ENCODE data around the gene MIS18BP1. TPM values are rescaled to one million over a fixed set of nuclear protein-coding genes. Genes with fewer than 3 reads are reported as not detected.

The MIS18BP1 gene
- total and polyA plus RNA-seq, 4 donors = 8.8 to 31.4 (median 19.6) TPM

DNA sequence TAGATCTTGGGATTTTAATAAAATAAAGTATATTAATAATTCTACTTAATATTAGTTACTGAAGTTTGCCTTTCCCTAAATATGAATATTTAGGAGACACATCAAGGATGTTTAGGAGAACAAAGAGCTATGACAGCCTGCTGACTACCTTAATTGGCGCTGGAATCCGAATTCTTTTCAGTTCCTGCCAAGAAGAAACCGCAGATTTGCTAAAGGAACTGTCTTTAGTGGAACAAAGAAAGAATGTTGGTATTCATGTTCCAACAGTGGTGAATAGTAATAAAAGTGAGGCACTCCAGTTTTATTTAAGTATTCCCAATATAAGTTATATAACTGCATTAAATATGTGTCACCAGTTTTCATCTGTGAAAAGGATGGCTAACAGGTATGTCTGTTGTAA is 54.5 kb downstream of the MIS18BP1 start:
- WGBS, 2 donors = 73 to 81% methylated on average over 3 of the region's 3 CpGs

DNA sequence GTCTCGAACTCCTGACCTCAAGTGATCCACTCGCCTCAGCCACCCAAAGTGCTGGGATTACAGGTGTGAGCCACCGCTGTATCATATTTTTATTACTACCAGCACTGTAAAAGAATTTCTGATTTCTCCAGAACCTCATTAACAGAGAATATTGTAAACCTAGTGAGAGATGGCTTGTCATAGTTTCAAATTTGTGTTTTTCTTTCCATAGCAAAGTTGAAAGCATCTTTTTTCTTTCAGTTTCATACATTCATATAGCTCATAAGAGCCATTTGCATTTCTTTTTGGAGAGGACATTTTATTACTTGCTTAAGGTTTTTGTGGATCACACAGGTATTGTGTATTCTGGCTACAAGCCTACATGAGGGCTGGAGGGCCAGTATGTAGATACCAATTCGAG is 58.0 kb downstream of the MIS18BP1 start:
- Histone ChIP-seq H3K27ac (ENCODE audit: low read depth in 1 of 2, low read length in 2 of 2) (no peak overlapping the region), H3K4me3 (ENCODE audit: low read length in 2 of 2) (no peak overlapping the region), H3K9me3 (ENCODE audit: control insufficient read depth, low read length) (no peaks in the 10 kb centered on the region), H3K36me3 (ENCODE audit: control insufficient read depth in 1 of 2, insufficient read depth in 2 of 2, low read length in 1 of 2) (no peaks in the 10 kb centered on the region), H3K4me1 (ENCODE audit: control insufficient read depth in 1 of 2, insufficient read depth in 2 of 2, low read length in 2 of 2) (no peaks in the 10 kb centered on the region), H3K27me3 (ENCODE audit: control insufficient read depth in 1 of 2, insufficient read depth in 2 of 2, low read length in 1 of 2) (no peaks in the 10 kb centered on the region)
- no peak for DNase-seq
- ATAC-seq (ENCODE audit: low FRiP score) = no peak
- WGBS, 2 donors = 92 to 94% methylated on average over 4 of the region's 4 CpGs
- intact Hi-C loops (cut with DNase I) = no loop called here

More for the DNA sequence above, 54.5 kb downstream of the MIS18BP1 start:
- no peaks in the 10 kb centered on the region for H3K9me3 ChIP-seq (ENCODE audit: control insufficient read depth, low read length)
- intact Hi-C loops (cut with DNase I) = no loop called here
- peaks cover 0 to 2% of the 10 kb centered on the region in 2 donors for H3K36me3 ChIP-seq (ENCODE audit: control insufficient read depth in 1 of 2, insufficient read depth in 2 of 2, low read length in 1 of 2)
- no peak overlapping the region for H3K4me3 ChIP-seq (ENCODE audit: low read length in 2 of 2)
- no peaks in the 10 kb centered on the region for H3K4me1 ChIP-seq (ENCODE audit: control insufficient read depth in 1 of 2, insufficient read depth in 2 of 2, low read length in 2 of 2)
- no peak overlapping the region for H3K27ac ChIP-seq (ENCODE audit: low read depth in 1 of 2, low read length in 2 of 2)
- ATAC-seq (ENCODE audit: low FRiP score) (no peak), DNase-seq (no peak)
- H3K27me3 ChIP-seq (ENCODE audit: control insufficient read depth in 1 of 2, insufficient read depth in 2 of 2, low read length in 1 of 2) = no peaks in the 10 kb centered on the region

DNA sequence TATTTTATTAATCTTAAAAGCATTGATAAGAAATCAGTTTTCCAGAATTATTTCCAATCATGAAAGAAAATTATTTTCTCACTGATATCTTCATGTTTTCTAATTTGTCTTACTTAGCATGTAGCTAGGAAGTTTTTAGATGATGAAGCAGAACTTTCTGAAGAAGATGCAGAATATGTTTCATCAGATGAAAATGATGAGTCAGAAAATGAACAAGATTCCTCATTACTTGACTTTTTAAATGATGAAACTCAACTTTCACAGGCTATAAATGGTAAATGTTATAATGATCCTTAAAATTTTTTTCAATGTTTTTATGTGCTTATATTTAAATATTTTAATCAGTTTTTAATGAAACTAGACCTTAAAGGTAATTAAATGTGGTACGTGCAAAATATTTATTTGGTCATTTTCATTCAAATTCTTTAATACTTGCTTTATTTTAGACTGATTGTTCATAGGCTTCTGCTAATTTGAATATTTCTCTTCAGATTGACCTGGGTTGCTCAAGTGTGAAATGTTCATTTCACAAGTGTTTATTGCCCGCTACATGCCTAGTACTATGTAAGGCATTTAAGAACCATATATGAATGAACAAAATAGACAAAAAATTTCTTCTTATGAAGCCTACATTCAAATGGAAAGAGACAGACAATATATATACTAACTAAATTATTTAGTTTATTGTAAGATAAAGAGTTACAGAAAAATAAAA is 67.7 kb downstream of the MIS18BP1 start:
- no peak overlapping the region for H3K4me3 ChIP-seq (ENCODE audit: low read length in 2 of 2)
- ATAC-seq (ENCODE audit: low FRiP score) = no peak
- 98 to 100% methylated on average over 2 of the region's 2 CpGs for WGBS, 2 donors

DNA sequence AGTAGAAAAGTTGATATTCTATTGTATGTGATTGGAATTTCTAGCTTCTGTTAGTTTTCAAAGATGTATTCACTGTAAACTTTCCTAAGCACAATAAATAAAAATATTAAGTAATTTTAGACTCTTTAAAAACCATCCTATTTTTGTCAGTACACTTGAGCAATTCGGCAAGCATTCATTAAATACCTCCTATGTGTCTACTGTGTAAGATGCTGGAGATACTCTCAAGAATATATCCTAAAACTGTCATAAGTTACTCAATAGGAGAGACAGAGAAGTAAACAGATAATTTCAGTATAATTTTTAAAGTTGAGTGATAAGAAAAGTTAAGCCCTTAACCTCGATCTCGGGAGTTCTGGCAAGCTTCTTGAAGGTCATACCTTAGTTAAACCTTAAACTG is 71.2 kb downstream of the MIS18BP1 start:
- intact Hi-C loops (cut with DNase I) = no loop called here
- ATAC-seq (ENCODE audit: low FRiP score) (no peak), DNase-seq (no peak)
- H3K4me3 ChIP-seq (ENCODE audit: low read length in 2 of 2) = no peak overlapping the region
- H3K9me3 ChIP-seq (ENCODE audit: control insufficient read depth, low read length) = no peaks in the 10 kb centered on the region
- H3K36me3 ChIP-seq (ENCODE audit: control insufficient read depth in 1 of 2, insufficient read depth in 2 of 2, low read length in 1 of 2) = peaks cover 0 to 3% of the 10 kb centered on the region in 2 donors
- no peak overlapping the region for H3K27ac ChIP-seq (ENCODE audit: low read depth in 1 of 2, low read length in 2 of 2)
- no peaks in the 10 kb centered on the region for H3K27me3 ChIP-seq (ENCODE audit: control insufficient read depth in 1 of 2, insufficient read depth in 2 of 2, low read length in 1 of 2)
- no peaks in the 10 kb centered on the region for H3K4me1 ChIP-seq (ENCODE audit: control insufficient read depth in 1 of 2, insufficient read depth in 2 of 2, low read length in 2 of 2)
- WGBS, 2 donors = 82 to 93% methylated on average over 3 of the region's 3 CpGs

More for the DNA sequence above, 67.7 kb downstream of the MIS18BP1 start:
- Histone ChIP-seq H3K4me1 (ENCODE audit: control insufficient read depth in 1 of 2, insufficient read depth in 2 of 2, low read length in 2 of 2) (no peaks in the 10 kb centered on the region), H3K27me3 (ENCODE audit: control insufficient read depth in 1 of 2, insufficient read depth in 2 of 2, low read length in 1 of 2) (no peaks in the 10 kb centered on the region), H3K27ac (ENCODE audit: low read depth in 1 of 2, low read length in 2 of 2) (no peak overlapping the region), H3K9me3 (ENCODE audit: control insufficient read depth, low read length) (no peaks in the 10 kb centered on the region), H3K36me3 (ENCODE audit: control insufficient read depth in 1 of 2, insufficient read depth in 2 of 2, low read length in 1 of 2) (peaks cover 0 to 2% of the 10 kb centered on the region in 2 donors)
- intact Hi-C loops (cut with DNase I) = no loop called here
- DNase-seq = no peak

DNA sequence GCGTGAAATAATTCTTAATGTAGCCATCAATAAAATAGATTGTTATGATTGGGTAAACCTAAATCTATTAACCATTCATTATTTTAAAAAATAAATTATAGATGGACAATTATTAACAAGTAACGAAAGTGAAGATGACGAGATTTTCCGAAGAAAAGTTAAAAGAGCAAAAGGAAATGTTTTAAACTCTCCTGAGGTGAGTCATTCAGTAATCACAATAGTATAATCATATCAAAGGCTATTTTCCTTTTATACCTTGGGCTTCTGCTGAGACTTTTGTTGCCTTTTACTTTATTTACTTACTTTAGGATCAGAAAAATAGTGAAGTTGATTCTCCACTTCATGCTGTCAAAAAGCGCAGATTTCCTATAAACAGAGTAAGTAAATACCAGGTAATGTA is 71.7 kb downstream of the MIS18BP1 start:
- Histone ChIP-seq H3K27ac (ENCODE audit: low read depth in 1 of 2, low read length in 2 of 2) (no peak overlapping the region), H3K4me3 (ENCODE audit: low read length in 2 of 2) (no peak overlapping the region), H3K9me3 (ENCODE audit: control insufficient read depth, low read length) (no peaks in the 10 kb centered on the region), H3K36me3 (ENCODE audit: control insufficient read depth in 1 of 2, insufficient read depth in 2 of 2, low read length in 1 of 2) (peaks cover 0 to 3% of the 10 kb centered on the region in 2 donors), H3K4me1 (ENCODE audit: control insufficient read depth in 1 of 2, insufficient read depth in 2 of 2, low read length in 2 of 2) (no peaks in the 10 kb centered on the region), H3K27me3 (ENCODE audit: control insufficient read depth in 1 of 2, insufficient read depth in 2 of 2, low read length in 1 of 2) (no peaks in the 10 kb centered on the region)
- ATAC-seq (ENCODE audit: low FRiP score) (no peak), DNase-seq (no peak)
- intact Hi-C loops (cut with DNase I) = no loop called here
- 96 to 97% methylated on average over 5 of the region's 5 CpGs for WGBS, 2 donors

DNA sequence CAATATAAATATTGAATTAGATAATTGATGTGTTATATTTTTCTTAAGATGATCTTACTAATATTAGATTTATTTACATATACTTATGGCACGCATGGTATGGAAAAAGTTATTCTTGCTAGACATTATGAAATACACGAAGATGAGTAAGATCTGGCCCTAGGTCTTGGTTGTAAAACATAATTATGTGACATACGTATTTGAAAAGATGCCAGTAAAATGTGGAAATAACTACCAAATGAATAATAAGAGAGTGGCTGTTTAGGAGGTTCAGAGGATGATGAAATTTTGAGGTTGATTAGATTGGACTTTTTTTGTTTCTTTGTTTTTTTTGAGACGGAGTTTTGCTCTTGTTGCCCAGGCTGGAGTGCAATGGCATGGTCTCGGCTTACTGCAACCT is 75.9 kb downstream of the MIS18BP1 start:
- intact Hi-C loops (cut with DNase I) = no loop called here
- no peaks in the 10 kb centered on the region for H3K4me1 ChIP-seq (ENCODE audit: control insufficient read depth in 1 of 2, insufficient read depth in 2 of 2, low read length in 2 of 2)
- H3K9me3 ChIP-seq (ENCODE audit: control insufficient read depth, low read length) = no peaks in the 10 kb centered on the region
- no peak for ATAC-seq (ENCODE audit: low FRiP score)
- H3K27me3 ChIP-seq (ENCODE audit: control insufficient read depth in 1 of 2, insufficient read depth in 2 of 2, low read length in 1 of 2) = no peaks in the 10 kb centered on the region
- no peak overlapping the region for H3K27ac ChIP-seq (ENCODE audit: low read depth in 1 of 2, low read length in 2 of 2)
- 91% methylated on average over 5 of the region's 5 CpGs for WGBS, 2 donors
- peaks cover 0 to 3% of the 10 kb centered on the region in 2 donors for H3K36me3 ChIP-seq (ENCODE audit: control insufficient read depth in 1 of 2, insufficient read depth in 2 of 2, low read length in 1 of 2)
- H3K4me3 ChIP-seq (ENCODE audit: low read length in 2 of 2) = no peak overlapping the region
- no peak for DNase-seq

DNA sequence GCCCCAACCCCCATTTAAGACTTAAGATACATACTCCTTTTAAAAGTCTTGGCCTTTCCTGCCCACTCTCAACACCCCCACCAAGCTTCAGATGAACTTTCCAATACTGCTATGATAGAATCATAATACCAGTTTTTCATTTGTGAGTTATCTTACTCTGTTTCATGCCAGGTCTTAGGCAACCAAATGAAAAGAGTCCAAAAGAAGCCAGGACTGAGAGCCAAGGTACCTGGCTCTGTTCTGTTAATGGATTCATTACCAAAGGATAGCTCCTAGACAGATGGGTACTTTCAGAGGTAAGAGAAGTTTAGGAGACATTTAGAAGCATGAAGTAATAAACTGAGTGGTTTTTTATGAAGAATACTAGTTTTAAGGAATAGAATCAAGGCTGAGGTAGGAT is 83.1 kb downstream of the MIS18BP1 start:
- no peak for ATAC-seq (ENCODE audit: low FRiP score)
- DNase-seq = no peak
- H3K36me3 ChIP-seq (ENCODE audit: control insufficient read depth in 1 of 2, insufficient read depth in 2 of 2, low read length in 1 of 2) = no peaks in the 10 kb centered on the region
- no peak overlapping the region for H3K27ac ChIP-seq (ENCODE audit: low read depth in 1 of 2, low read length in 2 of 2)
- no peak overlapping the region for H3K4me3 ChIP-seq (ENCODE audit: low read length in 2 of 2)
- H3K27me3 ChIP-seq (ENCODE audit: control insufficient read depth in 1 of 2, insufficient read depth in 2 of 2, low read length in 1 of 2) = no peaks in the 10 kb centered on the region
- H3K9me3 ChIP-seq (ENCODE audit: control insufficient read depth, low read length) = no peaks in the 10 kb centered on the region
- intact Hi-C loops (cut with DNase I) = no loop called here
- no peaks in the 10 kb centered on the region for H3K4me1 ChIP-seq (ENCODE audit: control insufficient read depth in 1 of 2, insufficient read depth in 2 of 2, low read length in 2 of 2)

DNA sequence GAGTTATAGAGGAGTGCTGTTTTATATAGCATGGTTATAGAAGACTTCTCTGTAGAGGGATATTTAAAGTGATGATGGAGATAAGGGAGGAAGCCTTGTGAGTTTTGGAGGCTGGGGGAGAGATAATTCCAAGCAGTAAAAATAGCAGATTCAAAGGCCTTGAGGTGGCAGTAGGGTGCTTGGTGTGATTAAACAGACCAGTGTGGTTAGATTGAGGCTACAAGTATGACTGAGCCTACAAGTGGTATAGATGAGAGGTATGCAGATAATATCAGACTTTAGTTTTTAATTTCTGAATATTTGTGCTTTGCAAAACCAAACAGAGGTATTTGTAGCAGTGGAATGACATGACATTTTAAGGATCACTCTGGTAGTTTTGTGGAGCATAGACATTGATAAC is 96.9 kb downstream of the MIS18BP1 start:
- Histone ChIP-seq H3K27me3 (ENCODE audit: control insufficient read depth in 1 of 2, insufficient read depth in 2 of 2, low read length in 1 of 2) (no peaks in the 10 kb centered on the region), H3K9me3 (ENCODE audit: control insufficient read depth, low read length) (no peaks in the 10 kb centered on the region), H3K4me3 (ENCODE audit: low read length in 2 of 2) (no peak overlapping the region), H3K36me3 (ENCODE audit: control insufficient read depth in 1 of 2, insufficient read depth in 2 of 2, low read length in 1 of 2) (no peaks in the 10 kb centered on the region), H3K27ac (ENCODE audit: low read depth in 1 of 2, low read length in 2 of 2) (no peak overlapping the region), H3K4me1 (ENCODE audit: control insufficient read depth in 1 of 2, insufficient read depth in 2 of 2, low read length in 2 of 2) (no peaks in the 10 kb centered on the region)
- DNase-seq = no peak
- intact Hi-C loops (cut with DNase I) = no loop called here
- no peak for ATAC-seq (ENCODE audit: low FRiP score)

All from aorta (tissue), 5 donors.